NCI-H510A treated with DMSO at 0.1 percent for 48 hours (cell line): ENCODE measurements around the gene MDC1.

ENCODE experiments used
- DNase-seq: peaks from one replicate; lab custom pipeline; 2025; lab: John Stamatoyannopoulos, UW

Gene MDC1

DNA sequence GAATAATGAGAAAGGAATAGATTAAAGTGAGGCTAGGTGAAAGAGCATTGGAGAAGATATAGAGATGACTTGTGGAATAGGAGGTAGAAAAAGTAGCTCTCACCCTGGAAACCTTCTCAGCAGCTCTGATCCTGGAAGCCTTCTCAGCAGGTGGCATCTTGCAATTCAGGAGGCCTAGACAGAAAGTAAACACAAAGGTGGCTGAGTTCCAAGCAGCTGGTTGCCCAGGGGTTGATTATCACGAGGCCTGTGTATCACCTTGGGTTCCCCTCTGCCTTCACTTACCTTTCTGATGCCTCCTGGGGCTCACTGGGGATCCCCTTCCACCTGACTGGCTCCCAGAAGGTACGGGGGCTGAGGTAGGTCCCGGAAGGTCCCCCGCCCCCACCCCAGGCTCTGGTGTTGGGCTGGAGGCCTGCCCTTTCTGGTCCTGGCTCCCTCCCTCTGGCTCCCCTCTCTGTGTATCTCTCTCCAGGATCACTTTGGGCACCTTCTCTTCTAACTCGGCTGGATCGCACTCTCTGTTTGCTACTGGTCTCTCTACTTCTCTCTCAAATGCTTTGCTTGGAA, 9.7 kb downstream of the MDC1 start:
- DNase-seq, result peak; percentile 87

- no peak for DNase-seq
Measured at GRCh38 chr6:30705620-30706019, 11.5 kb downstream of the MDC1 start.

DNA sequence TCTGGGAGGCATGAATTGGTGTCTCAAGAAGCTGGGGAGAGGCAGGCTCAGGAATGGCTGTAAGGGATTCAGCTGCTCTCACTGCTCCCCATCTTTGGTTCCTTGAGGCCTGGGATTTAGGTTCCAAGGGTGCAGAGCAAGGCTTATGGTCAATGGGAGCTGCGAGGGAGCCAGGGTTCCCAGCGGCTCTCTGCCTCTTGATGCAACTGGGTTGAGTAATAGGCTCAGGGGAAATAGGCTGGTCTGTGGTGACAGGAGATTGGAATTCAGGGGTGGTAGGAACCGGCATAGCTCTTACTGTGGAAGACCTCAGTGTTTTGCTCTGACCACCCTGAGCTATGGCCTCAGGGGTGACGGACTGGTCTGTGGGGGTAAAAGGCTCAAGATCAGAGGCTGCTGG, 13.3 kb downstream of the MDC1 start:
- no peak for DNase-seq

DNA sequence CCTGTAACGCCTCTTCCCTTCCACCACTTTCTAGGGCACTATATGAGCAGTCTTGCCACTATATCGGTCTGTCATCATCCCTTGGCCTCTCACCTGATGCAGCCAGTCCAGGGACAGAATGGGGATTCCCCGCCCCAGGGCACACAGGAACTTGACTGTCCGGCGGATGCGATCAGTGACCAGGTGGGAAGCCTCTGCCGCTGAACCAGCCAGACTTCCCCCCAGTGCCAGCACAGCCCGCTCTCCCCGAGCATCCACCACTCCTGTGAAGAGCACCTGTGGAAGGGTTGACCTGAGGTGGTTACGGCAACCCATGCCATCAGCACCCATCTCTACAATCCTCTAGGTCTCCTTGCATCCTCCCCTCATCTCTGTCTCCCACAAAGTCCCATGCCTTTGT, 14.1 kb downstream of the MDC1 start:
- DNase-seq, result no peak

GRCh38 chr6:30700340-30700739, 16.7 kb downstream of the MDC1 start:
- DNase-seq, result no peak

GRCh38 chr6:30696432-30696831, 20.6 kb downstream of the MDC1 start:
- DNase-seq, result no peak

- DNase-seq, result no peak
Measured at GRCh38 chr6:30691208-30691847, 25.8 kb downstream of the MDC1 start.

DNA sequence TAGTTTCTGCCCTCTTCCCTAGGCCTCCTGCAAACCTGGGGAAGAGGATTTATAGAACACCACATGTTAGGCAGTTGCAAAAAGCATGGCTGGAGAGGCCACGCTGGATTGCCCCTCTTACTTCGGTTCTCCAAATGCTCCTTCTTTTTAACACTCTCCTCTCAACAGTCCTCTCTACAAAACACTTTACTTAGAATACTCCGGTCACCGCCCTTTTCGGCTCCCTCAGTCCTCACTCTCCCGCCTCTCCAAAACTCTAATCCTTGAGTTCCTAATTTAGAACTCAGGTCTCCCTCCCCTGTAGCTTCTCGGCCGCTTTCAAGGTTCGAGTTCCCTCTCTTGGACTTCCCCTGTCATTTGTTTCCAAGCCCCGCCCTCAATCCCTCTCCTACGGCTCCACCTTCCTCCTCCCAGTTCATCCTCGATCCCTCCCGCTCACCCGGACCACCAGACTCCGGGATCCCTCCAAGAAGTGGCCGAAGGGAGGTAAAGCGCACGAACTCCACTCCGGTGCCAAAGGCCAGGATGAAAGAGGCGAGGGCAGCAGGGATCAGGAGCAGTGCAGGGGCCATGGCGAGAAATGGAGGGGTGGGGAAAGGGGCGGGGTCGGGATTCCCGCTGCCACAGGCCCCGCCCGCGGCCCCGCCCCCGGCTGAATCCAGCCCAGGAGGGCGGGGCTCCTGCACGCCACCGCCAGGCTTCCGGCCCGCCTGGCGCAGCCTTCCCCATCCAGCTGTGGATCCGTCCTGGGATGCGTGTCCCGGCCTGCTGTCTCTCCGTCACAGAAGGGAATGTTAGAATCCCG, 26.5 kb downstream of the MDC1 start, which contains the start of gene NRM:
NRM (minus strand) TSS at position 582 of the 805 bp plus-strand sequence; CDS start at position 572, 10 bp downstream.
- DNase-seq, result peak; percentile 87

DNA sequence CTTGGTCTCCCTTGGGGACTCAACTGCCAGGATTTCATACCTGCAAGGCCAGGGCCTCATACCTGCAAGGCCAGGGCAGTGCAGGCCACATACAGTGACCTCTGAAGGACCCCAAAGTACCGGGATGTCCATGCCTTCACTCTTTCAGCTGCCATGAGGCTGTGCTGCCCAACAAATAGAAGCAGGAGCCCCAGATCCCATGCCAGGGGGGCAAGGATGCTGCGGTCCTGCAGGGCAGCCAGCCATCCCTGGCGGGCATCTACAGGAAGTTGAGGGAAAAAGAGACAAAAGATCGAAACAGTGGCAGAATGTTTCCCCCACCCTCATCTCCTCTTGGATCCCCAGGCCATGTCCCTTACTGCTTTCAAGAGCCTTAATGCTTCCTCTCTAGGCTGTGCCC, 27.1 kb downstream of the MDC1 start:
- no peak for DNase-seq

DNA sequence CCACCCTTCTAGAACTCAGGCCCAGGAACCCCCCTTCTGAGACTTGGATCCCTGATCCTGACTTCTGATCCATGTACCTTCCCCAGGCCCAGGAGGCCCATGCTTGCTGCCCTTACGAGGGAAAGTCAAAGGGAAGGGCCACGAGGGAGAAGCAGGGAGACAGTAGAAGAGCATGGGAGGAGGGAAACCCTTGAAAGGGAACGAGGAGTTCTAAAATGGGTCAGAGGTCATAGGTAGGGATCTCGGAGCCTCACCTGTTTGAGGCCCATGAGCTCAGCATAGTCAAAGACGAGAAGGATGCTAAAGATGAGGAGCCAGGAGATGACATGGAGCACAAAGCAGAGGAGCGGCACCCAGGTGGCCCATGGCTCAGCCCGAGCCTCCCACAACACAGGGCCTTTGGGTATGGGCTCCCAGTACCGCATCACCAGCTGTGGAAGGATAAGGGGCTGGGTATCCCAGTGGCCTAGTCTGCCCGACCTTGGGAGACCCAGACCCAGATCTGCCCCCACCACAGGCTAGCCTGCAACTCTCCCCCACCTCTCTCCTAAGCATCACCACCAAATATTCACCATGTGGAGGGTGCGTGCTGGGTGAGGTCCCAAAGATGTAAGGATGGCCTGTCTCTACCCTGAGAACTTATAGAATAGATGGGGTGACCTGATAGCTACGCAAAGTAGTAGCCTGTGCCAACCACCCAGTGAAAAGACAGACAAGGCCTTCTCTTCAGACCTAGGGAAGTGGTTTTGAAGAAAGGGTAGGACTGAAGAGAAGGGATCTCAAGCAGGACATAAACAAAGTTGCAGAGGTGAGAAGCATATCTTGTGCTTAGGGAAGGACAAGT, 27.8 kb downstream of the MDC1 start:
- no peak for DNase-seq

DNA sequence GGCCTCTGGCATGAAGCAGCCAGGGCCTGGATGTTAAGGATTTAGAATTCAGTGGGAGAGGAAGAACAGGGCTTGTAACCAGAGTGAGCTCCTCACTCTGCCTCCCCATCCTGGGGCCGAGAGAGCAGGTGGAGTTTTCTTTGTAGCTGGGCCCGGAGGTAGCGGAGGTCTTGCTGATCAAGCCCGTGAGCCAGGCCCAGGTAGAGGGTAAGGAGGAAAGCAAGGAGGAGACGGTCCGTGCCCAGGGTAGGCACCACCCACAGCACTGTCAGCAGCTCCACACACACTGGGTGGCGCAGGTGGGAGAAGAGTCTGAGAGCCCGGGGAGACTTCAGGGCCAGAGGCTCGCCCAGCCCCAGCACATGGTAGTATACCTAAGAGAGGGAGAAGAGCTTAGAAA, 28.5 kb downstream of the MDC1 start:
- no peak for DNase-seq

GRCh38 chr6:30687659-30688431, 29.2 kb downstream of the MDC1 start:
- peak; percentile 7 for DNase-seq

GRCh38 chr6:30686908-30687658, 30.0 kb downstream of the MDC1 start:
- DNase-seq, result peak; percentile 77

- DNase-seq, result peak; percentile 55
Measured at GRCh38 chr6:30686009-30686907, 30.8 kb downstream of the MDC1 start, which contains the start of gene PPP1R18. TSS of gene PPP1R18 (minus strand) at chr6:30686645. CDS start at chr6:30686018, 627 bp downstream.

GRCh38 chr6:30685157-30686008, 31.7 kb downstream of the MDC1 start:
- DNase-seq, result no peak

- DNase-seq, result no peak
Measured at GRCh38 chr6:30684386-30685156, 32.5 kb downstream of the MDC1 start.

GRCh38 chr6:30683980-30684338, 33.1 kb downstream of the MDC1 start:
- DNase-seq, result no peak
